K562 (cell line): ENCODE measurements around the gene OST4. TPM values are rescaled to one million over a fixed set of nuclear protein-coding genes. Genes with fewer than 3 reads are reported as not detected.

Source experiments
- ARID3A ChIP-seq: IDR thresholded peaks from 2 replicates; pipeline ENCODE4 v1.6.1; 2012; ENCODE audit warnings: low read depth, low read length, improper control_type of control experiment, borderline replicate concordance
- CBFA2T3 ChIP-seq: fragments of 450-650 bp; IDR thresholded peaks from 2 replicates; pipeline ENCODE4 v1.6.1; 2017
- CBFB ChIP-seq: sonication (generic); formaldehyde crosslinking; IDR thresholded peaks from 2 replicates; pipeline ENCODE4 v1.4.0; 2020; ENCODE audit warnings: mild to moderate bottlenecking, missing genetic modification reagents
- HOXB6 ChIP-seq: fragments of 250-450 bp; sonication (Bioruptor Pico); IDR thresholded peaks from 2 replicates; pipeline ENCODE4 v1.5.1; 2022; ENCODE audit warnings: mild to moderate bottlenecking, borderline replicate concordance
- KHSRP ChIP-seq: fragments of 450-650 bp; IDR thresholded peaks from 2 replicates; pipeline ENCODE4 v1.6.1; 2017
- MAZ ChIP-seq, 2 experiments: fragments of 450-650 bp in 1 of 2; sonication (generic) in 1 of 2; formaldehyde crosslinking; IDR thresholded peaks in 1 of 2; conservative IDR thresholded peaks in 1 of 2; 2 replicates each; pipeline versions ENCODE4 v1.4.0 to v1.5.0; 2020; ENCODE audit warnings: mild to moderate bottlenecking in 1 of 2, missing genetic modification reagents in 1 of 2
- NFXL1 ChIP-seq: fragments of 450-650 bp; formaldehyde crosslinking; IDR thresholded peaks from 2 replicates; pipeline ENCODE4 v1.4.0; 2021; ENCODE audit warnings: mild to moderate bottlenecking
- PKNOX1 ChIP-seq: fragments of 450-650 bp; IDR thresholded peaks from 2 replicates; pipeline ENCODE4 v1.6.1; 2016
- PYGO2 ChIP-seq: fragments of 450-650 bp; IDR thresholded peaks from 2 replicates; pipeline ENCODE4 v1.6.1; 2016; ENCODE audit warnings: mild to moderate bottlenecking, missing genetic modification characterization, moderate library complexity, missing compliant biosample characterization
- RFX5 ChIP-seq: IDR thresholded peaks from 2 replicates; pipeline ENCODE4 v1.6.1; 2011; ENCODE audit warnings: low read depth, mild to moderate bottlenecking, improper control_type of control experiment, low read length
- SRF ChIP-seq, 2 experiments: fragments of 250-450, 450-650 bp in 1 of 2; sonication (Bioruptor Pico) in 1 of 2; sonication (generic) in 1 of 2; formaldehyde crosslinking; IDR thresholded peaks; 2 replicates each; pipeline versions ENCODE4 v1.5.0 to v1.5.1; 2020 to 2022; ENCODE audit warnings: mild to moderate bottlenecking in 1 of 2, missing genetic modification reagents in 1 of 2
- TCF3 ChIP-seq: sonication (generic); formaldehyde crosslinking; IDR thresholded peaks from 2 replicates; pipeline ENCODE4 v1.4.0; 2020; ENCODE audit warnings: mild to moderate bottlenecking, missing genetic modification reagents
- TGIF2 ChIP-seq: sonication (generic); formaldehyde crosslinking; IDR thresholded peaks from 2 replicates; pipeline ENCODE4 v1.8.1; 2022; ENCODE audit warnings: mild to moderate bottlenecking, missing genetic modification reagents, moderate library complexity
- ZBTB11 ChIP-seq, 3 experiments: fragments of 200-800 bp in 1 of 3; fragments of 250-450 bp in 1 of 3; fragments of 450-650 bp in 1 of 3; sonication (Bioruptor Pico) in 1 of 3; sonication (Bioruptor generic) in 1 of 3; formaldehyde crosslinking in 1 of 3; IDR thresholded peaks; 2 replicates each; pipeline versions ENCODE4 v1.6.1 to v1.8.0; 2016 to 2022; ENCODE audit warnings: mild to moderate bottlenecking in 2 of 3, missing genetic modification characterization in 2 of 3, missing compliant biosample characterization in 1 of 3, moderate library complexity in 1 of 3
- ZNF124 ChIP-seq: sonication (generic); formaldehyde crosslinking; IDR thresholded peaks from 2 replicates; pipeline ENCODE4 v1.8.1; 2022; ENCODE audit warnings: missing genetic modification reagents
- ZNF57 ChIP-seq: fragments of 450-650 bp; formaldehyde crosslinking; IDR thresholded peaks from 2 replicates; pipeline ENCODE4 v1.4.0; 2020; ENCODE audit warnings: mild to moderate bottlenecking, moderate library complexity
- ZNF695 ChIP-seq: fragments of 450-650 bp; formaldehyde crosslinking; IDR thresholded peaks from 2 replicates; pipeline ENCODE4 v1.4.0; 2020; ENCODE audit warnings: mild to moderate bottlenecking, moderate library complexity
- ZNF785 ChIP-seq: fragments of 250-450 bp; sonication (Bioruptor Pico); IDR thresholded peaks from 2 replicates; pipeline ENCODE4 v1.4.0; 2020; ENCODE audit warnings: mild to moderate bottlenecking
- polyA plus RNA-seq, 8 experiments: library from polyadenylated mRNA; depleted of rRNA in 4 of 8; stranded (reverse) in 5 of 8; unstranded in 3 of 8; fragments of >200 nt; fragmentation: Nextera tagmentation in 2 of 8; fragmentation: Illumina TruSeq in 1 of 8; extraction: Ambion mirVana in 2 of 8; extraction: Trizol in 1 of 8; gene quantifications; 2 replicates each; pipeline versions ENCODE4 v1.2.1 to v1.2.3, GENCODE V29; 2011 to 2014; ENCODE audit warnings: inconsistent platforms in 1 of 8, missing spikeins in 1 of 8
- total RNA-seq, 7 experiments: library from RNA; depleted of rRNA in 6 of 7; stranded (reverse); fragments of >200 nt in 6 of 7; fragmentation: Illumina TruSeq in 2 of 7; extraction: Trizol in 2 of 7; gene quantifications; 2 replicates each; pipeline versions ENCODE4 v1.2.1 to v1.2.3, GENCODE V29; 2011 to 2021; ENCODE audit warnings: low replicate concordance in 1 of 7

Gene OST4
- total and polyA plus RNA-seq, 9 of the 15 experiments (the other 6 are each of a cell fraction or from before 2014, with no cell fraction given), result 186 to 1,155 (median 355) TPM

- TF ChIP-seq ARID3A, result no peak
- TF ChIP-seq RFX5, result no peak
- TF ChIP-seq TCF3 (CRISPR knock-in tag), result no peak
- no peak for TF ChIP-seq KHSRP
- no peak for TF ChIP-seq ZNF695 (CRISPR knock-in tag)
- TF ChIP-seq NFXL1, result no peak
- no peak for TF ChIP-seq HOXB6 (CRISPR knock-in tag)
- no peak for TF ChIP-seq CBFA2T3
- TF ChIP-seq MAZ (CRISPR knock-in tag; conservative IDR thresholded peaks at IDR 0.05 in 1 of 2, IDR thresholded peaks at IDR 0.05 in 1 of 2), result no peak
- TF ChIP-seq PYGO2 (tag), result no peak
- 0 out of 2 replicates have a peak, but pooled peaks have one; percentile 81 for TF ChIP-seq ZNF57 (CRISPR knock-in tag)
- 0 out of 6 replicates have a peak, but pooled peaks of 1 of the 3 experiments have one; percentile 3 for TF ChIP-seq ZBTB11 (CRISPR knock-in tag; IDR thresholded peaks at IDR 0.05)
- no peak for TF ChIP-seq CBFB (CRISPR knock-in tag)
- peak in 1 of 2 experiments; percentile 86; a peak in 2 of 4 replicates for TF ChIP-seq SRF (CRISPR knock-in tag; IDR thresholded peaks at IDR 0.05)
- TF ChIP-seq PKNOX1, result no peak
- no peak for TF ChIP-seq ZNF785
- TF ChIP-seq TGIF2, result no peak
- TF ChIP-seq ZNF124 (CRISPR knock-in tag), result no peak
Observed at GRCh38 chr2:27071990-27072830, 756 bp upstream of the OST4 start (continued).
